HG02884 (cell line): ENCODE measurements around the gene OTOA.
"Not testable (repeated sequence)": the region's sequence is repeated elsewhere in the genome, so short reads cannot be mapped to it uniquely, and the experiment has no call there.

Source experiments
- ATAC-seq: cut with Tn5 transposase; IDR thresholded peaks from one replicate; pipeline ENCODE4 v1.9.1; 2021; ENCODE audit warnings: mild to moderate bottlenecking, moderate library complexity; ENCODE audit not compliant: unreplicated experiment

The OTOA gene

GRCh38 chr16:21667575-21667974 lies 3.8 kb downstream of the OTOA start:
- ATAC-seq, result no peak

- ATAC-seq, result no peak
Measured at GRCh38 chr16:21673469-21673868, 9.7 kb downstream of the OTOA start.

- ATAC-seq, result not testable (repeated sequence)
Measured at GRCh38 chr16:21674456-21674855, 10.7 kb downstream of the OTOA start.

GRCh38 chr16:21680714-21681113 lies 16.9 kb downstream of the OTOA start:
- ATAC-seq, result not testable (repeated sequence)

GRCh38 chr16:21683184-21683583 lies 19.4 kb downstream of the OTOA start:
- ATAC-seq, result no peak

GRCh38 chr16:21684199-21684598 lies 20.4 kb downstream of the OTOA start:
- no peak for ATAC-seq

- ATAC-seq, result no peak
Measured at GRCh38 chr16:21685034-21685455, 21.3 kb downstream of the OTOA start.

GRCh38 chr16:21689107-21689506 lies 25.3 kb downstream of the OTOA start:
- ATAC-seq, result no peak

- ATAC-seq, result not testable (repeated sequence)
Measured at GRCh38 chr16:21690967-21691366, 27.2 kb downstream of the OTOA start.

GRCh38 chr16:21694609-21695008 lies 30.8 kb downstream of the OTOA start:
- no peak for ATAC-seq

- no peak for ATAC-seq
Measured at GRCh38 chr16:21697032-21697431, 33.3 kb downstream of the OTOA start.

- ATAC-seq, result no peak
Measured at GRCh38 chr16:21698169-21699032, 34.6 kb downstream of the OTOA start.

GRCh38 chr16:21701271-21701670 lies 37.5 kb downstream of the OTOA start:
- no peak for ATAC-seq

- ATAC-seq, result no peak
Measured at GRCh38 chr16:21702276-21702675, 38.5 kb downstream of the OTOA start.

GRCh38 chr16:21703156-21703555 lies 39.4 kb downstream of the OTOA start:
- ATAC-seq, result no peak

GRCh38 chr16:21703589-21704174 lies 39.9 kb downstream of the OTOA start:
- ATAC-seq, result no peak

GRCh38 chr16:21704266-21704665 lies 40.5 kb downstream of the OTOA start:
- no peak for ATAC-seq

- no peak for ATAC-seq
Measured at GRCh38 chr16:21704733-21705132, 41.0 kb downstream of the OTOA start.

- ATAC-seq, result no peak
Measured at GRCh38 chr16:21708533-21709115, 44.9 kb downstream of the OTOA start.

- no peak for ATAC-seq
Measured at GRCh38 chr16:21710938-21711337, 47.2 kb downstream of the OTOA start.

- ATAC-seq, result no peak
Measured at GRCh38 chr16:21713549-21714368, 50.0 kb downstream of the OTOA start.
